ENCODE measurements around the gene KDM4F.
A peak's percentile ranks its signal among the peaks of the same experiment; 100 is the strongest.
"Not testable (repeated sequence)": the region's sequence is repeated elsewhere in the genome, so short reads cannot be mapped to it uniquely, and the experiment has no call there.

Gene KDM4F

DNA sequence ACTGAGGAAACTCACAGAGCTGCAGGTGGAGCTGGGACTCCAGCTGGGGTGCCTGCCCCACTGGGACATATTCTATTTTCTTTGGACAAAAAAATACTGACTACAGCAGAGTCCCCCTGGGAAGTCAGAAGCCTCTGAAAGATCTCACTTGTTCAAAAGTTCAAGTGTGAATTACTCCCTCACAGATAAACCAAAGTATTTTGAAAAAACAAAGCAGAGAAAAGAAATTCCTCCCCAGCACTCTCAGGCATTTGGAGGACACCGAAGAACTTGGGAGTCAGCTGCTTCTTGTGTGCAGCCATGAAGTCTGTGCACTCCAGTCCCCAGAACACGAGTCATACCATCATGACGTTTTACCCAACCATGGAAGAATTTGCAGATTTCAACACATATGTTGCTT lies at the start of gene KDM4F:
TSS of gene KDM4F (plus strand) at position 301 of the 400 bp plus-strand sequence.
- DNase-seq: not testable (repeated sequence)

DNA sequence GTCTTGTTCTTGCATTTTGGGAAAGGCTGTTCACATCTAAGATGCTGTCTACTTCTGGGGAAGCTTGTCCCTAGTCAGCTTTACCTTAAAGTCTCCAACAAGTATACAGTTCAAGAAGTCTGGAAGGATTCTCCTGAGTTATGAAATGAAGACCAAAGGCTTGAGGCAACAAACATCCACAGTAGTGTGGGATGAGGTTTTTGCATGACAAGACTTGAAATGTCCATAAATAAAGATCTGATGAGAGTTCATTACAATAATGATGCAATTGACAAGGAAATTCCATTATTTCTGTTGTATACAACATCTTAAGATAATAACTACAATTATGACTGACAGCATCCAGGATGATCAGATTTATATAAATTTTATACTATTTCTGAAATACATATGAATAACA lies 45.5 kb upstream of the KDM4F start:
- no peak for DNase-seq

- DNase-seq: no peak
Measured at GRCh38 chr11:95005642-95006041, 43.6 kb upstream of the KDM4F start.

GRCh38 chr11:95011376-95011775 lies 37.8 kb upstream of the KDM4F start:
- no peak for DNase-seq

DNA sequence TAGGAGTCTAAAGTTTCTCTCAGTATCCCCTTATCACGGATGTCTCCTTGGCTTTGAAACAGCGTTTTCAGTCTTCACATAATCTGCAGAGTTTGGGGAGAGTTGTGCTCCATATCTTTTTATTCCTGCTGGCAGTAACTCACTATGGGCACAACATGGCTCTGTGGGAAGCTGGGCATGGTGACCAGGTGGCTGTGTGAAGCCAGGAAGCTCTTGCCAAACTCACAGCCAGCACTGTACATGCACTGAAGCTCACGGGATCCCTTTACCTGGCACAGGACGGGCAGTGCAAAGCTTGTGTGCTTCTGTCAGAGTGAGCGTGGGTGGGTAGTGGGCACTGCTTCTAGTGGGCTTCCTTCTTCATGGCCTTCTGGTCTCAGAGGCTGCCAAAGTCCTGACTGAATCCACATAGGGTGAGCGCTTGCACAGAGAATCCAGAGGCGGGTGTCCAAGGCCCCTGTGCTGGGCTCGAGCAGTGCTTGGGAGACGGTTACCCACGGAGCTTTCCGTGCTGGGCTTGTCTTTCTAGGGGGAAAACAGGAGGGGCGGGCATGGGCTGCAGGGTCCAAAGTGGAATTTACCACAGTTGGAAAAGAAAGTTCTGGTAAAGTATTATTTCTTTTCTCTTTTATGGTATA lies 34.9 kb upstream of the KDM4F start:
- no peak for DNase-seq

DNA sequence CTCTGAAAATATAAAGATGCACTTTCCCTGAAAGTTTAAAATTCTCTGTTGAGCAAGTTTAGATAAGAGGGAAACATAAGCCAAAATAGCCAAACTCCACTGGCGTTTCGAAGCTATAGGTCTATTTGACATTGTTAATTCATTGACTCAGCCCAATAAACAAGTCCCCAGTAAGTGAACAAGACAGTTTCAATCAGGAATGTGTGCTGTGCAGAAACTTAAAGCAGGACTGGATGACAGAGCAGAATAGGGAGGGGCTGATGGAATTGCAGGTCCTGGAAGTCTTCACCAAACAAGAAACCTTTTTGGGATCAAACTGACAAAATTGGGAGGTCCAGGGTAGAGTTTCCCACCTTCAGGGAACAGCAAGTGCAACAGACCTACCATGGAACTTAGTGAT lies 33.1 kb upstream of the KDM4F start:
- DNase-seq: no peak

- DNase-seq: not testable (repeated sequence)
Measured at GRCh38 chr11:95021468-95021867, 27.8 kb upstream of the KDM4F start.

DNA sequence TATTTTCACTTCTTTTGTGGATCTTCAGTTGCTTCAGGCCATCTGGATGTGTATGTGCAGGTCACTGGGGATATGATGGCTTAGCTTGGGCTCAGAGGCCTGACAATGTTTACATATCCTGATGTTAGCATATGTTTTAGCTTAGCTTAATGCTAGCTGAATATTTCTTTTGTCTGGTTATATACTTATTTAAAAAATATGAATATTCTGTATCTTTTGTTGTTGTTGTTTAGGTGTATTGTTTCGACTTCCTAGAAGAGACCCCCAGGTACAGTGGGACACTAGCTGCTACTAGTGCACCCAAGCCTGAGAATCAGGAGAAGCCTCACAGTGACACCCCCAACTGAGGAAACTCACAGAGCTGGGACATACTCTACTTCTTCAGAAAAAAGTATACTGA lies 24.3 kb upstream of the KDM4F start, which contains the start of gene KDM4E:
TSS of gene KDM4E (plus strand) at position 301 of the 400 bp plus-strand sequence. CDS start 300 bp downstream, outside the sequence.
- no peak for DNase-seq

DNA sequence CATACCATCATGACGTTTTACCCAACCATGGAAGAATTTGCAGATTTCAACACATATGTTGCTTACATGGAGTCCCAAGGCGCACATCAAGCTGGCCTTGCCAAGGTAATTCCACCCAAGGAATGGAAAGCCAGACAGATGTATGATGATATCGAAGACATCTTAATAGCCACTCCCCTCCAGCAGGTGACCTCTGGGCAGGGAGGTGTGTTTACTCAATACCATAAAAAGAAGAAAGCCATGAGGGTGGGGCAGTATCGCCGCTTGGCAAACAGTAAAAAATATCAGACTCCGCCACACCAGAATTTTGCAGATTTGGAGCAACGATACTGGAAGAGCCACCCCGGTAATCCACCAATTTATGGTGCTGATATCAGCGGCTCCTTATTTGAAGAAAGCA lies 23.6 kb upstream of the KDM4F start:
- DNase-seq: not testable (repeated sequence)

DNA sequence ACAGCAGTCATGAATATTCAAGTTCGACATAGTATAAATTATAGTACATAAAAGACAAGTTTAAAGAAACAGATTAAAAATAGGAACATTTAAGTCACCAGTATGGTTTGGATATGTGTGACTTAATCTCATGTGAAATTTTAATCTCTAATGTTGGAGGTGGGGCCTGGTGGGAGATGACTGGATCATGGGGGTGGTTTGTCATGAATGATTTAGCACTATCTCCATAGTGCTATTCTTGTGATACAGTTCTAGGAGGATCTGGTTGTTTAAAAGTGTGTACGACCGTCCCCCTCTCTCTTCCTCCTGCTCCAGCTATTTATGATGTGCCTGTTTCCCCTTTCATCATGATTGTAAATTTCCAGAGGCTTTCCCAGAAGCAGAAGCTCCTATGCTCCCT lies 20.9 kb upstream of the KDM4F start:
- no peak for DNase-seq

DNA sequence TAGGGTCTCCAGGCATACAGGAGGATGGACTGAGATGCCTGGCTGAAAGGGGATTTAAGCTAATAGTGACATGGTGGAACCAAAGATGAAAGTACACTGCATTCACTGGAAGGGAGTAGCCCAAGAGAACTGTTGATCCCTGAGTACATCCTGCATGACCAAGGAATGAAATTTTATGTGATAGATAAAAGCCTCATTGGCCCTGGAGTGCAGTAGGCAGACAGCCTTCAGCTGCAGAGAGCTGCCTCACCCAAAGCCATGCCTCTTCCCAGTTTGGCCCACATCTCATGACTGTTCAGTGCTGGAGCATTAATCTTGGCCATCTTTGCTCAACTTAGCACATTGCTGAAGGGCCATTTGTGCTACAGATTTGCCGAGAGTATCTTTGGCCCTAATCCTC lies 16.2 kb upstream of the KDM4F start:
- no peak for DNase-seq

DNA sequence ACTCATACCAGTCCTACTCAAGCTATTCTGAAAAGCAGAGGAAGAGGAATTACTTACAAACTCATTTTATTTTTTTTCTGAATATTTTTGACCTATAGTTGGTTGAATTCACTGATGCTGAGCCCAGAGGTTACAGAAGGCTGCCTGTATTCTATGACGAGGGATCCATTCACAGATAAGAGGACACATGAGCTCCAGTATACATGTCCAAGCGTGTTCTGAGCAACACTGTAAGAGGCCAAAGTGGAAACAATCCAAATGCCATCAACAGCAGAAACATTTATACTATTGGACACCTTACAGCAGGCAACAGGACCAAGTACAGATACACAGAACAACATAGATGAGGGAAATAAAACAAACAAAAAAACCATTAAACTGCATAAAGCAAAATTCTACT lies 13.9 kb upstream of the KDM4F start:
- DNase-seq: no peak

GRCh38 chr11:95037356-95038035 lies 11.7 kb upstream of the KDM4F start:
- peak; percentile 6 for DNase-seq

GRCh38 chr11:95042239-95042638 lies 7.0 kb upstream of the KDM4F start:
- DNase-seq: no peak

- no peak for DNase-seq
Measured at GRCh38 chr11:95042906-95043305, 6.3 kb upstream of the KDM4F start.

GRCh38 chr11:95044010-95044409 lies 5.2 kb upstream of the KDM4F start:
- DNase-seq: no peak

DNA sequence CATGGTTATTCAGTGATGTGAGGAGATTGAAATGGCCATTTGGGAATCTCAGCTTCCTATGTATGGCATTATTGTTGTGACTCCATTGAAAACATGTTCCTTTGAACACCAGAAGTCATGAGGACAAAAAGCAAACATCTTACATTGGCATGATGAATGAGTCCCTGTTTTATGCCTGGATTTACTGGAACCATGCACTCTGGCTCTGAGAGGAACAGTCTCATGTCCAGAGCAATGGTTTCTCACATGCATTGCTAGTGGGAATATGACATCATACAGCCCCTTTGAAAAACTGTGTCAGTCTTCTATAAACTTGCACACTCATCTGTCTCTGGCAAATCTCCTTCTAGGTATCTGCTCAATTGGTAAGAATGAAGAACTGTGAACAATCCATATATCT lies 3.4 kb upstream of the KDM4F start:
- no peak for DNase-seq

- no peak for DNase-seq
Measured at GRCh38 chr11:95050595-95051202, 1.5 kb downstream of the KDM4F start.

DNA sequence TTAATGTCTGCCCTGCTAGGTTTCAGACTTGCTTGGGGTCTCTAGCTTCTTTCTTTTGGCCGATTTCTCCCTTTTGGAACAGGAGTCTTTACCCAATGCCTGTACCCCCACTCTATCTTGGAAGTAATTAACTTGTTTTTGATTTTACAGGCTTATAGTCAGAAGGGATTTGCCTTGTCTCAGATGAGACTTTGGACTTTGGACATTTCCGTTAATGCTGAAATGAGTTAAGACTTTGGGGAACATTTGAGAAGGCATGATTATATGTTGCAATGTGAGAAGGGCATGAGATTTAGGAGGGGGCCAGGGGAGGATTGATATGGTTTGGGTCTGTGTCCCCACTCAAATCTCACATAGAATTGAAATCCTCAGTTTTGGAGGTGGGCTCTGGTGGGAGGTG lies 5.1 kb downstream of the KDM4F start:
- no peak for DNase-seq

GRCh38 chr11:95055283-95055897 lies 6.2 kb downstream of the KDM4F start:
- no peak for DNase-seq

GRCh38 chr11:95057959-95058358 lies 8.7 kb downstream of the KDM4F start:
- no peak for DNase-seq

GRCh38 chr11:95058621-95059020 lies 9.4 kb downstream of the KDM4F start:
- no peak for DNase-seq

- no peak for DNase-seq
Measured at GRCh38 chr11:95059046-95059445, 9.8 kb downstream of the KDM4F start.

DNA sequence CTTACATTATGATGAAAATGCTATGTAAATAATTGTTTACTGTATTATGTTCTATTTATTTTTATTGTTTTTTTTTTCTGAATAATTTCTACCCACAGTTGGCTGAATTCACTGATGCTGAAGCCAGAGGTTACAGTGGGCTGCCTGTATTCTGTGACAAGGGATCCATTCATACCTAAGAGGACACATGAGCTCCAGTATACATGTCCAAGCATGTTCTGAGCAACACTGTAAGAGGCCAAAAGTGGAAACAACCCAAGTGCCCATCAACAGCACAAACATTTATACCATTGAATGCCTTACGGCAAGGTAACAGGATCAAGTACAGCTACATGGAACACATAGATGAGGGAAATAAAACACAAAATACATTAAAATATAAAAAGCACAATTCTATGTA lies 16.1 kb downstream of the KDM4F start:
- no peak for DNase-seq

Measured in hematopoietic multipotent progenitor cell treated with erythropoietin and hydrocortisone succinate and interleukin-3 and kit ligand, for 6 days (in vitro differentiated cells).